VCaP (cell line): ENCODE measurements around the gene ZNF337.
A peak's percentile ranks its signal among the peaks of the same experiment; 100 is the strongest.
"Not testable (repeated sequence)": the region's sequence is repeated elsewhere in the genome, so short reads cannot be mapped to it uniquely, and the experiment has no call there.

ENCODE experiments used
- H3K27ac ChIP-seq: fragments of 450-650 bp; 2 replicates; pipeline ENCODE4 v1.5.1; 2017
- CTCF ChIP-seq: fragments of 450-650 bp; conservative IDR thresholded peaks from 2 replicates; pipeline ENCODE4 v1.5.1; 2017; ENCODE audit warnings: mild to moderate bottlenecking, moderate library complexity

The ZNF337 gene

GRCh38 chr20:25669826-25670422, 26.7 kb downstream of the ZNF337 start:
- TF ChIP-seq CTCF: 0 out of 2 replicates have a peak, but pooled peaks have one; percentile 11
- no peak overlapping the region for H3K27ac ChIP-seq

GRCh38 chr20:25668446-25668845, 28.2 kb downstream of the ZNF337 start:
- no peak overlapping the region for H3K27ac ChIP-seq
- TF ChIP-seq CTCF: no peak

GRCh38 chr20:25659999-25660398, 36.7 kb downstream of the ZNF337 start:
- no peak overlapping the region for H3K27ac ChIP-seq
- TF ChIP-seq CTCF: no peak

- H3K27ac ChIP-seq: no peak overlapping the region
- TF ChIP-seq CTCF: no peak
These were observed 42.2 kb downstream of the ZNF337 start for GRCh38 chr20:25654487-25654886.

GRCh38 chr20:25652866-25653265, 43.8 kb downstream of the ZNF337 start:
- not testable (repeated sequence) for H3K27ac ChIP-seq

- H3K27ac ChIP-seq: no peak overlapping the region
- no peak for TF ChIP-seq CTCF
These were observed 51.8 kb downstream of the ZNF337 start for GRCh38 chr20:25644814-25645213.

- H3K27ac ChIP-seq: no peak overlapping the region
- TF ChIP-seq CTCF: no peak
These were observed 52.9 kb downstream of the ZNF337 start for GRCh38 chr20:25643716-25644115.

GRCh38 chr20:25637247-25637646, 59.4 kb downstream of the ZNF337 start:
- no peak overlapping the region for H3K27ac ChIP-seq

More at GRCh38 chr20:25637247-25637646, 59.4 kb downstream of the ZNF337 start:
- TF ChIP-seq CTCF: no peak
